SU-DHL-6 (cell line): ENCODE results near the gene C19orf44.

Source experiments
- EZH2phosphoT487 ChIP-seq: fragments of 200-600 bp; sonication (generic), shearing (Covaris generic); conservative IDR thresholded peaks from 2 replicates; pipeline ENCODE4 v1.6.1; 2018; ENCODE audit warnings: mild to moderate bottlenecking, antibody characterized with exemption, low read length, moderate library complexity, mixed read lengths
- TF ChIP-seq, protein P1 (sequence below): fragments of 200-600 bp; sonication (generic); IDR thresholded peaks from one replicate; pipeline ENCODE4 v1.5.1; 2017; ENCODE audit warnings: antibody characterized with exemption, mild to moderate bottlenecking, low read length, moderate library complexity; ENCODE audit not compliant: insufficient read depth, poor library complexity, severe bottlenecking

DNA sequence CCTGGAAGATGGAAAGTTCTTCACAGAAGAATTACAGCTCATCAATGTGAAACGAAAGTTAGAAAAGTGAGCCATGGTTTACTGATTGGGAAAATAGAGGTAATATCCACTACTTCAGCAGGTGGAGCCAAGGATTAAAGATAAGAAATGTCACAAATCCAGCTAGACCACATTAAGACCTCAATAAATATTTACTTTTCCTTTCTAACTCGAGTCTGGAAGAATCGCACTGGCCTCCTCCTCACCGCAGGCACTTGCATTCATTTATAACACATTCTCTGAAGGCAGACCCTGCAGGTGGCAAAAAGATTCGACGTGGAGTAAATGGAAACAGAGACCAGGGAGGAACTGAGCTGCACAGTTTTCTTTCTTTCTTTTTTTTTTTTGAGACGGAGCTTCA lies 68.6 kb downstream of the C19orf44 start:
- TF ChIP-seq, protein P1, sequence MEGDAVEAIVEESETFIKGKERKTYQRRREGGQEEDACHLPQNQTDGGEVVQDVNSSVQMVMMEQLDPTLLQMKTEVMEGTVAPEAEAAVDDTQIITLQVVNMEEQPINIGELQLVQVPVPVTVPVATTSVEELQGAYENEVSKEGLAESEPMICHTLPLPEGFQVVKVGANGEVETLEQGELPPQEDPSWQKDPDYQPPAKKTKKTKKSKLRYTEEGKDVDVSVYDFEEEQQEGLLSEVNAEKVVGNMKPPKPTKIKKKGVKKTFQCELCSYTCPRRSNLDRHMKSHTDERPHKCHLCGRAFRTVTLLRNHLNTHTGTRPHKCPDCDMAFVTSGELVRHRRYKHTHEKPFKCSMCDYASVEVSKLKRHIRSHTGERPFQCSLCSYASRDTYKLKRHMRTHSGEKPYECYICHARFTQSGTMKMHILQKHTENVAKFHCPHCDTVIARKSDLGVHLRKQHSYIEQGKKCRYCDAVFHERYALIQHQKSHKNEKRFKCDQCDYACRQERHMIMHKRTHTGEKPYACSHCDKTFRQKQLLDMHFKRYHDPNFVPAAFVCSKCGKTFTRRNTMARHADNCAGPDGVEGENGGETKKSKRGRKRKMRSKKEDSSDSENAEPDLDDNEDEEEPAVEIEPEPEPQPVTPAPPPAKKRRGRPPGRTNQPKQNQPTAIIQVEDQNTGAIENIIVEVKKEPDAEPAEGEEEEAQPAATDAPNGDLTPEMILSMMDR, result no peak
- TF ChIP-seq EZH2phosphoT487, result no peak
